ENCODE data around the gene SLC6A15. TPM values are rescaled to one million over a fixed set of nuclear protein-coding genes. Genes with fewer than 3 reads are reported as not detected.

The SLC6A15 gene
- total and polyA plus RNA-seq, 2 of the 8 experiments (the other 6 are each of a cell fraction or from before 2014, with no cell fraction given), result 3.1 to 42.0 TPM

- H4K5ac ChIP-seq (ENCODE audit: insufficient read length, low read depth, low read length), result no peak overlapping the region
- 100% methylated on average over 1 of the region's 1 CpG; no CpG with 5 or more reads in 1 of the 2 experiments for WGBS, 2 experiments (ENCODE audit: extremely low coverage in 1 of 2, insufficient coverage in 1 of 2, insufficient read length in 1 of 2, insufficient replicate concordance in 2 of 2, low coverage in 1 of 2, low lambda C conversion rate in 2 of 2, missing lambda C conversion rate in 1 of 2)
- H3K56ac ChIP-seq (replicated peaks; ENCODE audit: insufficient read length, low read depth, low read length), result no peak overlapping the region
- no peak overlapping the region for H2BK12ac ChIP-seq (ENCODE audit: low read depth, low read length)
- H2BK120ac ChIP-seq (replicated peaks; ENCODE audit: low read depth, low read length), result no peak overlapping the region
- no peak overlapping the region for H3K23ac ChIP-seq (ENCODE audit: insufficient read length)
- no peak overlapping the region for H3K14ac ChIP-seq (ENCODE audit: insufficient read length)
- H4K8ac ChIP-seq (ENCODE audit: extremely low read depth, insufficient read depth, low read length), result no peak overlapping the region
- no peaks in the 10 kb centered on the region for H3K4me1 ChIP-seq (replicated peaks in 1 of 4; ENCODE audit: control insufficient read depth in 3 of 4, insufficient read depth in 4 of 4, low read length in 3 of 4)
- no peaks in the 10 kb centered on the region for H3K23me2 ChIP-seq (ENCODE audit: low read depth, low read length)
- H2BK15ac ChIP-seq (ENCODE audit: low read length), result no peak overlapping the region
- no peak overlapping the region for H3K18ac ChIP-seq (ENCODE audit: extremely low read depth, low read length)
- H3K9ac ChIP-seq (replicated peaks in 1 of 4; ENCODE audit: extremely low read depth in 1 of 4, low read depth in 3 of 4, low read length in 3 of 4), result no peak overlapping the region
- H4K20me1 ChIP-seq (replicated peaks in 1 of 2; ENCODE audit: control insufficient read depth in 1 of 2, insufficient read depth in 2 of 2, low read length in 2 of 2), result no peaks in the 10 kb centered on the region
- H3K79me1 ChIP-seq (ENCODE audit: low read depth, low read length), result no peaks in the 10 kb centered on the region
- CTCF ChIA-PET (ENCODE audit: partially characterized antibody), result interaction anchor here (0.7 to 1.0 kb wide), 3 partner anchors 13 to 167 kb away, joined by 3 read pairs; no protein-coding TSS in a partner anchor
- DNase-seq (ENCODE audit: low read depth in 1 of 2, low spot score in 2 of 2) (no peak), FAIRE-seq (no peak)
- POLR2A ChIA-PET (ENCODE audit: partially characterized antibody), result no interaction called here
- H3K4ac ChIP-seq (replicated peaks; ENCODE audit: insufficient read length, low read depth, low read length), result no peak overlapping the region
- H3K79me2 ChIP-seq (ENCODE audit: control insufficient read depth in 1 of 2, insufficient read depth in 2 of 2, low read length in 2 of 2), result no peaks in the 10 kb centered on the region
- no peak overlapping the region for H3K4me2 ChIP-seq (ENCODE audit: insufficient read depth in 1 of 2, low read depth in 2 of 2, low read length in 2 of 2)
- H3K4me3 ChIP-seq (ENCODE audit: extremely low read depth in 1 of 4, insufficient read depth in 2 of 4, low read depth in 3 of 4, low read length in 4 of 4), result no peak overlapping the region
- H2BK20ac ChIP-seq (ENCODE audit: low read length), result no peak overlapping the region
- no peaks in the 10 kb centered on the region for H3K9me3 ChIP-seq (ENCODE audit: insufficient read depth in 2 of 2, low read depth in 1 of 2, low read length in 1 of 2)
- no peak overlapping the region for H4K91ac ChIP-seq (replicated peaks; ENCODE audit: insufficient read length, low read length)
- no peaks in the 10 kb centered on the region for H3K36me3 ChIP-seq (ENCODE audit: control insufficient read depth in 2 of 4, insufficient read depth in 4 of 4, low read length in 3 of 4)
- H2AK5ac ChIP-seq (ENCODE audit: low read depth, low read length), result no peak overlapping the region
- no peak overlapping the region for H2BK5ac ChIP-seq (ENCODE audit: low read depth, low read length)
- no peak for TF ChIP-seq TAF1 (IDR thresholded peaks at IDR 0.05; ENCODE audit: low read depth, low read length)
- no peak for TF ChIP-seq KDM1A (IDR thresholded peaks at IDR 0.05; ENCODE audit: borderline replicate concordance, low read length)
- TF ChIP-seq CBX8 (IDR thresholded peaks at IDR 0.05; ENCODE audit: borderline replicate concordance, low read depth, low read length), result no peak
- no peak for TF ChIP-seq TAF7 (optimal IDR thresholded peaks at IDR 0.05; ENCODE audit: borderline replicate concordance, low read depth, low read length)
- no peak for TF ChIP-seq GABPA (IDR thresholded peaks at IDR 0.05; ENCODE audit: borderline replicate concordance, insufficient read depth, low read length)
- no peak for TF ChIP-seq TBP (IDR thresholded peaks at IDR 0.05; ENCODE audit: low read depth, low read length)
- no peak overlapping the region for H3K27ac ChIP-seq (ENCODE audit: low read depth, low read length)
- no peak overlapping the region for H2AFZ ChIP-seq (ENCODE audit: low read length)
- H3K27me3 ChIP-seq (replicated peaks in 1 of 4; ENCODE audit: control insufficient read depth in 3 of 4, extremely low read depth in 1 of 4, insufficient read depth in 3 of 4, low read length in 3 of 4), result no peaks in the 10 kb centered on the region
Observed at GRCh38 chr12:84826925-84827324, 85.7 kb downstream of the SLC6A15 start.
